ENCODE results near the gene AQP12A. TPM values are rescaled to one million over a fixed set of nuclear protein-coding genes. Genes with fewer than 3 reads are reported as not detected.

The AQP12A gene
- total RNA-seq, 4 donors from 2014 or later: not detected

- no peak for TF ChIP-seq CTCF (IDR thresholded peaks at IDR 0.05; ENCODE audit: low read depth)
These were observed 40.5 kb downstream of the AQP12A start for GRCh38 chr2:240732184-240732583.

GRCh38 chr2:240732911-240733622, 41.4 kb downstream of the AQP12A start:
- TF ChIP-seq CTCF (IDR thresholded peaks at IDR 0.05; ENCODE audit: low read depth): no peak

GRCh38 chr2:240733803-240734495, 42.3 kb downstream of the AQP12A start:
- no peak for TF ChIP-seq CTCF (IDR thresholded peaks at IDR 0.05; ENCODE audit: low read depth)

- no peak for TF ChIP-seq CTCF (IDR thresholded peaks at IDR 0.05; ENCODE audit: low read depth)
These were observed 43.1 kb downstream of the AQP12A start for GRCh38 chr2:240734756-240735155.

- TF ChIP-seq CTCF (IDR thresholded peaks at IDR 0.05; ENCODE audit: low read depth): no peak
These were observed 43.8 kb downstream of the AQP12A start for GRCh38 chr2:240735476-240735875.

- no peak for TF ChIP-seq CTCF (IDR thresholded peaks at IDR 0.05; ENCODE audit: low read depth)
These were observed 44.9 kb downstream of the AQP12A start for GRCh38 chr2:240736281-240737250.

All from subcutaneous adipose tissue (tissue), 4 donors.